Stimulated activated CD8-positive, alpha-beta memory T cell treated with anti-CD3 and anti-CD28 coated beads, Interleukin-15, amount 100 ng/mL, for 4 hours (primary cell): ENCODE measurements around the gene AKAP6.

ENCODE experiments used
- DNase-seq, 2 donors: peaks; one replicate each; pipeline ENCODE4 v3.0.0-alpha.2; 2020; ENCODE audit warnings: low read depth in 2 of 2

AKAP6 gene

GRCh38 chr14:32821964-32822653 lies 493.0 kb downstream of the AKAP6 start:
- no peak for DNase-seq

- no peak for DNase-seq
These were observed 494.6 kb downstream of the AKAP6 start for GRCh38 chr14:32823706-32824105.

- no peak for DNase-seq
These were observed 495.1 kb downstream of the AKAP6 start for GRCh38 chr14:32824195-32824594.

- no peak for DNase-seq
These were observed 496.0 kb downstream of the AKAP6 start for GRCh38 chr14:32825058-32825457.

GRCh38 chr14:32826404-32827082 lies 497.4 kb downstream of the AKAP6 start:
- DNase-seq: no peak

- DNase-seq: no peak
These were observed 498.4 kb downstream of the AKAP6 start for GRCh38 chr14:32827514-32827913.

- no peak for DNase-seq
These were observed 506.8 kb downstream of the AKAP6 start for GRCh38 chr14:32835924-32836323.

- no peak for DNase-seq
These were observed 512.6 kb downstream of the AKAP6 start for GRCh38 chr14:32841698-32842097.

GRCh38 chr14:32846821-32847365 lies 517.8 kb downstream of the AKAP6 start:
- no peak for DNase-seq

- DNase-seq: no peak
These were observed 518.8 kb downstream of the AKAP6 start for GRCh38 chr14:32847867-32848266.

- DNase-seq: no peak
These were observed 536.8 kb downstream of the AKAP6 start for GRCh38 chr14:32865827-32866376.

GRCh38 chr14:32883188-32883587 lies 554.1 kb downstream of the AKAP6 start:
- DNase-seq: no peak
